Choroid plexus epithelial cell (primary cell): ENCODE data around the gene SYS1.

Experiments
- DNase-seq: peaks from one replicate; pipeline ENCODE4 v3.0.0-alpha.2; 2010; ENCODE audit warnings: low read depth
- H3K4me3 ChIP-seq: 2 replicates; pipeline ENCODE4 v1.5.1; 2011; ENCODE audit warnings: low read depth, mild to moderate bottlenecking, control low read depth, low read length, moderate library complexity
- CTCF ChIP-seq: conservative IDR thresholded peaks from 2 replicates; pipeline ENCODE4 v1.5.1; 2011; ENCODE audit warnings: low read depth, mild to moderate bottlenecking, control low read depth, inconsistent platforms, low read length, moderate library complexity

The SYS1 gene

GRCh38 chr20:45355209-45356084 is 7.5 kb upstream of the SYS1 start:
- H3K4me3 ChIP-seq, result no peak overlapping the region
- no peak for TF ChIP-seq CTCF
- DNase-seq, result peak; percentile 82

- no peak for TF ChIP-seq CTCF
- H3K4me3 ChIP-seq, result no peak overlapping the region
- DNase-seq, result peak; percentile 84
These were observed 4.5 kb upstream of the SYS1 start for GRCh38 chr20:45358282-45359068.

GRCh38 chr20:45359069-45359405 is 3.9 kb upstream of the SYS1 start:
- TF ChIP-seq CTCF, result no peak
- H3K4me3 ChIP-seq, result no peak overlapping the region
- DNase-seq, result peak; percentile 89

- DNase-seq, result peak; percentile 79
- TF ChIP-seq CTCF, result no peak
- H3K4me3 ChIP-seq, result no peak overlapping the region
These were observed 3.4 kb upstream of the SYS1 start for GRCh38 chr20:45359406-45360148.

GRCh38 chr20:45361793-45362192 is 1.2 kb upstream of the SYS1 start:
- no peak for DNase-seq
- TF ChIP-seq CTCF, result no peak
- no peak overlapping the region for H3K4me3 ChIP-seq

- H3K4me3 ChIP-seq, result peak overlapping the region; percentile 88
- TF ChIP-seq CTCF, result no peak
- DNase-seq, result no peak
These were observed 896 bp downstream of the SYS1 start for GRCh38 chr20:45363611-45364492.
